GM12878 (cell line): ENCODE results near the gene CCRL2. TPM values are rescaled to one million over a fixed set of nuclear protein-coding genes. Genes with fewer than 3 reads are reported as not detected.

Experiments
- ATAC-seq: fragments of 200-7000 bp; cut with Tn5 transposase; 3 replicates; pipeline ENCODE4 v1.9.1; 2020; ENCODE audit warnings: mild to moderate bottlenecking, moderate library complexity
- BruUV-seq: library from RNA; stranded (reverse); fragments of 400-500 nt; replicated peaks from 2 replicates; lab custom pipeline; 2021; lab: Mats Ljungman, UMichigan
- CTCF ChIA-PET: fragments of 300-600 bp; sonication (Branson Sonifier 250); formaldehyde crosslinking; extraction: SDS; loops from one replicate; lab custom pipeline; 2021; ENCODE audit warnings: inconsistent platforms; lab: Yijun Ruan, JAX
- POLR2A ChIA-PET: fragments of 350-600 bp; formaldehyde crosslinking; extraction: SDS; loops from one replicate; lab custom pipeline; 2021; ENCODE audit warnings: inconsistent platforms; lab: Charles Lee
- RAD21 ChIA-PET: fragments of 300-600 bp; sonication (Branson Sonifier 250); formaldehyde crosslinking; loops from one replicate; lab custom pipeline; 2023; ENCODE audit warnings: antibody characterized with exemption; ENCODE audit not compliant: unreplicated experiment; lab: Charles Lee
- SMC1A ChIA-PET: fragments of 300-600 bp; sonication (Branson Sonifier 250); formaldehyde crosslinking; loops from one replicate; lab custom pipeline; 2023; ENCODE audit not compliant: unreplicated experiment, uncharacterized antibody; lab: Charles Lee
- DNase-seq: peaks from one replicate; pipeline ENCODE4 v3.0.0-alpha.2; 2011; ENCODE audit warnings: low read depth, low spot score
- FAIRE-seq: peaks from 3 replicates; lab custom pipeline; 2011; peaks lifted over from hg19 to GRCh38; lab: Jason Lieb, UNC
- H2AFZ ChIP-seq: 2 replicates; pipeline ENCODE4 v1.6.0; 2011; ENCODE audit warnings: low read depth, low read length, control low read depth; ENCODE audit not compliant: control insufficient read depth
- H3K27ac ChIP-seq: 2 replicates; pipeline ENCODE4 v1.5.1; 2011; ENCODE audit warnings: control low read depth; ENCODE audit not compliant: control insufficient read depth, insufficient read depth
- H3K27me3 ChIP-seq, 2 experiments: replicated peaks in 1 of 2; 2 replicates each; pipeline versions ENCODE4 v1.6.0 to v1.6.1; 2011; ENCODE audit warnings: low read length in 1 of 2; ENCODE audit not compliant: control insufficient read depth in 2 of 2, insufficient read depth in 2 of 2
- H3K36me3 ChIP-seq, 2 experiments: 2 replicates each; pipeline ENCODE4 v1.5.1; 2011; ENCODE audit warnings: low read length in 1 of 2; ENCODE audit not compliant: control insufficient read depth in 2 of 2, insufficient read depth in 2 of 2
- H3K4me1 ChIP-seq: 2 replicates; pipeline ENCODE4 v1.6.1; 2011; ENCODE audit warnings: mild to moderate bottlenecking, low read length, moderate library complexity, mixed read lengths; ENCODE audit not compliant: control insufficient read depth, insufficient read depth
- H3K4me2 ChIP-seq: 2 replicates; pipeline ENCODE4 v1.6.0; 2011; ENCODE audit warnings: control low read depth; ENCODE audit not compliant: control insufficient read depth, insufficient read depth
- H3K4me3 ChIP-seq: fragments of 200-600 bp; sonication (generic); 2 replicates; pipeline ENCODE4 v1.5.1; 2016
- H3K79me2 ChIP-seq: 2 replicates; pipeline ENCODE4 v1.6.0; 2011; ENCODE audit warnings: low read length; ENCODE audit not compliant: control insufficient read depth, insufficient read depth
- H3K9ac ChIP-seq: 2 replicates; pipeline ENCODE4 v1.8.0; 2011; ENCODE audit warnings: low read length, control low read depth, mixed read lengths; ENCODE audit not compliant: control insufficient read depth, insufficient read depth
- H3K9me3 ChIP-seq: replicated peaks from 3 replicates; pipeline ENCODE4 v1.5.1; 2011; ENCODE audit warnings: mild to moderate bottlenecking, low read length; ENCODE audit not compliant: control insufficient read depth, insufficient read depth
- H4K20me1 ChIP-seq: 2 replicates; pipeline ENCODE4 v1.6.0; 2011; ENCODE audit not compliant: control insufficient read depth, insufficient read depth
- CBFB ChIP-seq: IDR thresholded peaks from 2 replicates; pipeline ENCODE4 v1.6.1; 2016; ENCODE audit warnings: antibody characterized with exemption, low read depth
- CBX3 ChIP-seq: fragments of 200-600 bp; sonication (generic); IDR thresholded peaks from 2 replicates; pipeline ENCODE4 v1.6.1; 2016; ENCODE audit warnings: low read depth, borderline replicate concordance
- CHD4 ChIP-seq: fragments of 200-600 bp; sonication (generic); IDR thresholded peaks from 2 replicates; pipeline ENCODE4 v1.6.1; 2016; ENCODE audit warnings: mild to moderate bottlenecking
- IKZF2 ChIP-seq, 2 experiments: fragments of 450-650 bp; IDR thresholded peaks; 2 replicates each; pipeline ENCODE4 v1.6.1; 2017; ENCODE audit warnings: mild to moderate bottlenecking in 2 of 2, moderate library complexity in 2 of 2
- SMC3 ChIP-seq: IDR thresholded peaks from 2 replicates; pipeline ENCODE4 v1.6.1; 2011; ENCODE audit warnings: low read length, improper control_type of control experiment, borderline replicate concordance
- SPI1 ChIP-seq: IDR thresholded peaks from 2 replicates; pipeline ENCODE4 v1.6.1; 2011; ENCODE audit warnings: low read depth, mild to moderate bottlenecking, low read length, moderate library complexity, borderline replicate concordance; ENCODE audit not compliant: insufficient read depth
- SUZ12 ChIP-seq: fragments of 200-600 bp; sonication (generic); IDR thresholded peaks from one replicate; pipeline ENCODE4 v1.6.1; 2018; ENCODE audit warnings: antibody characterized with exemption, mild to moderate bottlenecking; ENCODE audit not compliant: unreplicated experiment
- ZNF207 ChIP-seq: fragments of 450-650 bp; IDR thresholded peaks from 2 replicates; pipeline ENCODE4 v1.6.1; 2014; ENCODE audit warnings: antibody characterized with exemption, mild to moderate bottlenecking, borderline replicate concordance
- WGBS: methylation state at CpG from one replicate; pipeline ENCODE4 v1.1.6; 2016; ENCODE audit warnings: low lambda C conversion rate; ENCODE audit not compliant: insufficient replicate concordance, insufficient coverage; ENCODE audit errors: missing lambda C conversion rate; 5-methylcytosine and 5-hydroxymethylcytosine counted together
- in situ Hi-C: fragments of 300-500 bp; cut with MboI; formaldehyde crosslinking; loops from 9 replicates; pipeline ENCODE4 v1.14.3; 2018; ENCODE audit warnings: mixed read lengths
- intact Hi-C: fragments of 100-400 bp; cut with micrococcal nuclease; formaldehyde crosslinking; loops from one replicate; pipeline ENCODE4 v1.14.2; 2022; ENCODE audit not compliant: unreplicated experiment
- polyA plus RNA-seq, 11 experiments: library from polyadenylated mRNA; depleted of rRNA in 4 of 11; unstranded in 6 of 11; stranded (reverse) in 5 of 11; fragments of >200 nt; fragmentation: Nextera tagmentation in 4 of 11; fragmentation: Illumina TruSeq in 1 of 11; extraction: Ambion mirVana in 4 of 11; extraction: Trizol in 1 of 11; gene quantifications; 1 replicate in 1 of 11; 2 replicates in 10 of 11; pipeline versions ENCODE4 v1.2.1 to v1.2.3, GENCODE V29; 2011 to 2016; ENCODE audit warnings: inconsistent platforms in 2 of 11, missing spikeins in 2 of 11, low read depth in 1 of 11
- total RNA-seq, 4 experiments: library from RNA; depleted of rRNA in 3 of 4; stranded (reverse); fragments of >200 nt in 3 of 4; fragmentation: Illumina TruSeq in 1 of 4; extraction: Trizol in 1 of 4; gene quantifications; 2 replicates each; pipeline versions ENCODE4 v1.2.1 to v1.2.3, GENCODE V29; 2013 to 2021
- TF ChIP-seq, protein P1 (sequence below): fragments of 450-650 bp; formaldehyde crosslinking; IDR thresholded peaks from 2 replicates; pipeline ENCODE4 v1.4.0; 2020; ENCODE audit warnings: mild to moderate bottlenecking, moderate library complexity
- TF ChIP-seq, protein P2 (sequence below): fragments of 450-650 bp; IDR thresholded peaks from 2 replicates; pipeline ENCODE4 v1.6.1; 2017; ENCODE audit warnings: low read depth, mild to moderate bottlenecking, moderate library complexity

Gene CCRL2
- total and polyA plus RNA-seq, 10 of the 15 experiments (the other 5 are each of a cell fraction or from before 2014, with no cell fraction given): 0.04 to 2.5 (median 1.8) TPM

DNA sequence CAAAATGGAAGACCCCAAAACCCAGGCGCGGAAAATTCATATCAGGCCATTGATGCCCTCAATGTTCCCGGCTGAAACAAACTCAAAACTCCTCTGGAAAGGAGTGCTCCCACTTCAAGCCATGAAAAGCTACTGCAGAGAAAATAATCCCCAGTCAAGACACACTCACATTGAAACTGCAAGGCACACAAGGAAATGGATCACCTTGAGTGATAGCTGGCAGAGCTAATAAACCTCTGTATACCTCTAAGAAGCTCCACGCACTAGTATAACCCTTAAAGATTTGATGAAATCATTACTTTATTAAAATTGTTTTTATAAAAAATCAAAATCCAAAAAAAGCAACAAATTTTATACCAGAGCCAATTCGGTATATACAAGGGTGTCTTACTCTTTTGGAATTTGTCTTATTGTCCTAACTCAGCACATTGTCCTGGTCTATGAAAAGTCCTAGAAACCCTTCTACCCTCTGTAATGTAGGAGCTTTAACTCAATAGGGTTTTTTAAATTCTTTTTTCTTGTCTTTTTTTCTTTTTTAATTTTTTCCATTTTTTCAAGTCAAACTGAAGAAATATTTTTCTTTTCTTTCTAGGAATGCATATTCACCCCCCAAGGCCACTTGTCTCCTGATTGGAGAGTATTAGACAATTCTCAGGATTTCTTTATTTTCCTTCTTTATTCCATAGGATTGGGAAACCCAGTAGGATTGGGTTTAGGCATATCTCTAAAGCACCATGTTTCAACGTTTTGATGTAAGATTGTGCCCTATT is 8.7 kb upstream of the CCRL2 start:
- ChIA-PET RAD21 (no interaction called here), CTCF (interaction anchor here (0.7 to 1.6 kb wide), 2 partner anchors 26 to 343 kb away, joined by 3 to 6 read pairs; no protein-coding TSS in a partner anchor), POLR2A (no interaction called here), SMC1A (interaction anchor here (1.1 to 1.5 kb wide), 2 partner anchors 17 to 28 kb away, joined by 3 read pairs; no protein-coding TSS in a partner anchor)
- intact Hi-C loops (no loop called here), in situ Hi-C loops (no loop called here)
- ATAC-seq: no peak
- Histone ChIP-seq H3K27ac (no peak overlapping the region), H3K9ac (no peak overlapping the region), H3K4me1 (peaks cover 20% of the 10 kb centered on the region), H3K27me3 (no peaks in the 10 kb centered on the region; a peak in 1 of 4 replicates), H3K4me2 (no peak overlapping the region), H2AFZ (no peak overlapping the region)
- 64% methylated on average over 6 of the region's 6 CpGs for WGBS
- no TSS peak for BruUV-seq
- DNase-seq: no peak
- TF ChIP-seq SPI1 (no peak), CHD4 (no peak), CBX3 (no peak), CBFB (no peak), IKZF2 (IDR thresholded peaks at IDR 0.05) (no peak), SUZ12 (no peak), ZNF207 (no peak), SMC3 (no peak)
- TF ChIP-seq, protein P1, sequence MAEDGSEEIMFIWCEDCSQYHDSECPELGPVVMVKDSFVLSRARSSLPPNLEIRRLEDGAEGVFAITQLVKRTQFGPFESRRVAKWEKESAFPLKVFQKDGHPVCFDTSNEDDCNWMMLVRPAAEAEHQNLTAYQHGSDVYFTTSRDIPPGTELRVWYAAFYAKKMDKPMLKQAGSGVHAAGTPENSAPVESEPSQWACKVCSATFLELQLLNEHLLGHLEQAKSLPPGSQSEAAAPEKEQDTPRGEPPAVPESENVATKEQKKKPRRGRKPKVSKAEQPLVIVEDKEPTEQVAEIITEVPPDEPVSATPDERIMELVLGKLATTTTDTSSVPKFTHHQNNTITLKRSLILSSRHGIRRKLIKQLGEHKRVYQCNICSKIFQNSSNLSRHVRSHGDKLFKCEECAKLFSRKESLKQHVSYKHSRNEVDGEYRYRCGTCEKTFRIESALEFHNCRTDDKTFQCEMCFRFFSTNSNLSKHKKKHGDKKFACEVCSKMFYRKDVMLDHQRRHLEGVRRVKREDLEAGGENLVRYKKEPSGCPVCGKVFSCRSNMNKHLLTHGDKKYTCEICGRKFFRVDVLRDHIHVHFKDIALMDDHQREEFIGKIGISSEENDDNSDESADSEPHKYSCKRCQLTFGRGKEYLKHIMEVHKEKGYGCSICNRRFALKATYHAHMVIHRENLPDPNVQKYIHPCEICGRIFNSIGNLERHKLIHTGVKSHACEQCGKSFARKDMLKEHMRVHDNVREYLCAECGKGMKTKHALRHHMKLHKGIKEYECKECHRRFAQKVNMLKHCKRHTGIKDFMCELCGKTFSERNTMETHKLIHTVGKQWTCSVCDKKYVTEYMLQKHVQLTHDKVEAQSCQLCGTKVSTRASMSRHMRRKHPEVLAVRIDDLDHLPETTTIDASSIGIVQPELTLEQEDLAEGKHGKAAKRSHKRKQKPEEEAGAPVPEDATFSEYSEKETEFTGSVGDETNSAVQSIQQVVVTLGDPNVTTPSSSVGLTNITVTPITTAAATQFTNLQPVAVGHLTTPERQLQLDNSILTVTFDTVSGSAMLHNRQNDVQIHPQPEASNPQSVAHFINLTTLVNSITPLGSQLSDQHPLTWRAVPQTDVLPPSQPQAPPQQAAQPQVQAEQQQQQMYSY (CRISPR knock-in tag): no peak
- TF ChIP-seq, protein P2, sequence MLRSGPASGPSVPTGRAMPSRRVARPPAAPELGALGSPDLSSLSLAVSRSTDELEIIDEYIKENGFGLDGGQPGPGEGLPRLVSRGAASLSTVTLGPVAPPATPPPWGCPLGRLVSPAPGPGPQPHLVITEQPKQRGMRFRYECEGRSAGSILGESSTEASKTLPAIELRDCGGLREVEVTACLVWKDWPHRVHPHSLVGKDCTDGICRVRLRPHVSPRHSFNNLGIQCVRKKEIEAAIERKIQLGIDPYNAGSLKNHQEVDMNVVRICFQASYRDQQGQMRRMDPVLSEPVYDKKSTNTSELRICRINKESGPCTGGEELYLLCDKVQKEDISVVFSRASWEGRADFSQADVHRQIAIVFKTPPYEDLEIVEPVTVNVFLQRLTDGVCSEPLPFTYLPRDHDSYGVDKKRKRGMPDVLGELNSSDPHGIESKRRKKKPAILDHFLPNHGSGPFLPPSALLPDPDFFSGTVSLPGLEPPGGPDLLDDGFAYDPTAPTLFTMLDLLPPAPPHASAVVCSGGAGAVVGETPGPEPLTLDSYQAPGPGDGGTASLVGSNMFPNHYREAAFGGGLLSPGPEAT: no peak
- TF ChIP-seq, all 136 proteins: peak for 0
- Histone ChIP-seq H4K20me1 (no peaks in the 10 kb centered on the region), H3K79me2 (no peaks in the 10 kb centered on the region), H3K9me3 (no peaks in the 10 kb centered on the region; the same call in 1 of the 3 replicates), H3K36me3 (no peaks in the 10 kb centered on the region), H3K4me3 (no peak overlapping the region)
- FAIRE-seq: no peak
